H9 (cell line): ENCODE measurements around the gene FUS. TPM values are rescaled to one million over a fixed set of nuclear protein-coding genes. Genes with fewer than 3 reads are reported as not detected.
A peak's percentile ranks its signal among the peaks of the same experiment; 100 is the strongest.

Experiments
- DNase-seq: peaks from one replicate; pipeline ENCODE4 v3.0.0-alpha.2; 2017
- H2AFZ ChIP-seq: one replicate; pipeline ENCODE4 v1.6.1; 2013; ENCODE audit warnings: mild to moderate bottlenecking, low read length, control low read depth, moderate library complexity
- H2AK5ac ChIP-seq: 2 replicates; pipeline ENCODE4 v1.6.1; 2013; ENCODE audit warnings: low read length, control low read depth, mixed read lengths; ENCODE audit not compliant: insufficient read length
- H2BK120ac ChIP-seq: one replicate; pipeline ENCODE4 v1.6.1; 2013; ENCODE audit warnings: low read depth, mild to moderate bottlenecking, low read length, control low read depth, inconsistent platforms; ENCODE audit not compliant: poor library complexity, severe bottlenecking
- H2BK12ac ChIP-seq: 2 replicates; pipeline ENCODE4 v1.6.1; 2013; ENCODE audit warnings: low read length, control low read depth, mixed read lengths, low read depth; ENCODE audit not compliant: insufficient read length
- H2BK15ac ChIP-seq: 2 replicates; pipeline ENCODE4 v1.6.1; 2013; ENCODE audit warnings: low read depth, low read length, control low read depth
- H2BK20ac ChIP-seq: one replicate; pipeline ENCODE4 v1.6.1; 2013; ENCODE audit warnings: low read depth, mild to moderate bottlenecking, low read length, control low read depth, inconsistent platforms; ENCODE audit not compliant: poor library complexity, severe bottlenecking
- H2BK5ac ChIP-seq: 2 replicates; pipeline ENCODE4 v1.6.1; 2013; ENCODE audit warnings: low read length, control low read depth, mixed read lengths; ENCODE audit not compliant: insufficient read length
- H3K14ac ChIP-seq: 2 replicates; pipeline ENCODE4 v1.6.1; 2013; ENCODE audit warnings: low read length, control low read depth; ENCODE audit not compliant: insufficient read depth
- H3K18ac ChIP-seq: 2 replicates; pipeline ENCODE4 v1.6.1; 2013; ENCODE audit warnings: low read depth, mild to moderate bottlenecking, mixed read lengths, low read length, control low read depth; ENCODE audit not compliant: insufficient read length
- H3K23ac ChIP-seq: 2 replicates; pipeline ENCODE4 v1.6.1; 2013; ENCODE audit warnings: low read length, control low read depth, mixed read lengths, low read depth; ENCODE audit not compliant: insufficient read length
- H3K23me2 ChIP-seq: 2 replicates; pipeline ENCODE4 v1.6.1; 2013; ENCODE audit warnings: low read depth, mild to moderate bottlenecking, mixed read lengths, low read length, control low read depth; ENCODE audit not compliant: insufficient read length, poor library complexity, severe bottlenecking
- H3K27ac ChIP-seq: 2 replicates; pipeline ENCODE4 v1.5.1; 2013; ENCODE audit warnings: low read length, control low read depth, mixed read lengths, low read depth; ENCODE audit not compliant: insufficient read length
- H3K27me3 ChIP-seq: 2 replicates; pipeline ENCODE4 v1.6.1; 2013; ENCODE audit warnings: low read length, control low read depth, inconsistent platforms; ENCODE audit not compliant: insufficient read depth
- H3K4ac ChIP-seq: 2 replicates; pipeline ENCODE4 v1.6.1; 2013; ENCODE audit warnings: low read depth, mild to moderate bottlenecking, control low read depth, inconsistent platforms, low read length, moderate library complexity
- H3K4me1 ChIP-seq: 2 replicates; pipeline ENCODE4 v1.6.1; 2013; ENCODE audit warnings: low read length, control low read depth, inconsistent platforms; ENCODE audit not compliant: insufficient read depth
- H3K4me2 ChIP-seq: 2 replicates; pipeline ENCODE4 v1.6.1; 2013; ENCODE audit warnings: low read length, control low read depth, mixed read lengths; ENCODE audit not compliant: insufficient read length, insufficient read depth
- H3K56ac ChIP-seq: 2 replicates; pipeline ENCODE4 v1.6.1; 2013; ENCODE audit warnings: low read depth, mild to moderate bottlenecking, mixed read lengths, low read length, control low read depth; ENCODE audit not compliant: insufficient read length
- H3K79me1 ChIP-seq: 2 replicates; pipeline ENCODE4 v1.6.1; 2013; ENCODE audit warnings: low read depth, mild to moderate bottlenecking, moderate library complexity, low read length, control low read depth, inconsistent platforms; ENCODE audit not compliant: insufficient read depth, poor library complexity, severe bottlenecking
- H3K79me2 ChIP-seq: 2 replicates; pipeline ENCODE4 v1.6.1; 2013; ENCODE audit warnings: low read length, control low read depth, inconsistent platforms; ENCODE audit not compliant: insufficient read depth
- H3K9ac ChIP-seq: 2 replicates; pipeline ENCODE4 v1.6.1; 2013; ENCODE audit warnings: low read length, control low read depth, mixed read lengths; ENCODE audit not compliant: insufficient read length; ENCODE audit errors: extremely low read depth
- H3K9me3 ChIP-seq: one replicate; pipeline ENCODE4 v1.6.1; 2013; ENCODE audit warnings: low read depth, low read length, inconsistent platforms; ENCODE audit not compliant: control insufficient read depth
- H3T11ph ChIP-seq: one replicate; pipeline ENCODE4 v1.6.1; 2013; ENCODE audit warnings: mild to moderate bottlenecking, low read length, control low read depth, inconsistent platforms
- H4K20me1 ChIP-seq: one replicate; pipeline ENCODE4 v1.6.1; 2013; ENCODE audit not compliant: control insufficient read depth, insufficient read length, insufficient read depth
- H4K5ac ChIP-seq: 2 replicates; pipeline ENCODE4 v1.6.1; 2013; ENCODE audit warnings: low read depth, mild to moderate bottlenecking, mixed read lengths, low read length, control low read depth; ENCODE audit not compliant: insufficient read length
- H4K8ac ChIP-seq: replicated peaks from 2 replicates; pipeline ENCODE4 v1.6.1; 2013; ENCODE audit warnings: low read length, control low read depth, mixed read lengths, low read depth; ENCODE audit not compliant: insufficient read length
- H4K91ac ChIP-seq: 2 replicates; pipeline ENCODE4 v1.6.1; 2013; ENCODE audit warnings: low read depth, mild to moderate bottlenecking, moderate library complexity, mixed read lengths, low read length, control low read depth; ENCODE audit not compliant: insufficient read length
- H3K27ac Mint-ChIP-seq, 3 experiments: 2 replicates in 2 of 3; 3 replicates in 1 of 3; pipeline ENCODE4 v1.8.0; 2020 to 2021; ENCODE audit warnings: mixed read lengths in 3 of 3, mild to moderate bottlenecking in 1 of 3, moderate library complexity in 1 of 3
- H3K27me3 Mint-ChIP-seq: 2 replicates; pipeline ENCODE4 v1.8.0; 2021; ENCODE audit warnings: low read depth, mild to moderate bottlenecking, moderate library complexity, mixed read lengths
- H3K36me3 Mint-ChIP-seq, 3 experiments: 2 replicates in 2 of 3; 3 replicates in 1 of 3; pipeline ENCODE4 v1.8.0; 2020 to 2021; ENCODE audit warnings: low read depth in 3 of 3, mixed read lengths in 3 of 3; ENCODE audit not compliant: insufficient read depth in 1 of 3
- H3K4me1 Mint-ChIP-seq, 2 experiments: 2 replicates each; pipeline ENCODE4 v1.8.0; 2020; ENCODE audit warnings: mixed read lengths in 2 of 2
- H3K4me3 Mint-ChIP-seq, 2 experiments: 2 replicates in 1 of 2; 3 replicates in 1 of 2; pipeline ENCODE4 v1.8.0; 2020 to 2021; ENCODE audit warnings: mild to moderate bottlenecking in 2 of 2, mixed read lengths in 2 of 2, moderate library complexity in 1 of 2
- H3K9me3 Mint-ChIP-seq, 2 experiments: 2 replicates in 1 of 2; 3 replicates in 1 of 2; pipeline ENCODE4 v1.8.0; 2020; ENCODE audit warnings: mild to moderate bottlenecking in 2 of 2, mixed read lengths in 2 of 2, moderate library complexity in 1 of 2
- CTCF ChIP-seq: fragments of 200-600 bp; sonication (generic); conservative IDR thresholded peaks from 3 replicates; pipeline ENCODE4 v1.8.0; 2021; ENCODE audit warnings: antibody characterized with exemption, mild to moderate bottlenecking
- WGBS: extraction: QIAGEN DNeasy Blood & Tissue Kit; methylation state at CpG from one replicate; pipeline ENCODE4 v1.1.7; 2013; ENCODE audit warnings: missing lambda C conversion rate, low lambda C conversion rate, mixed read lengths; ENCODE audit not compliant: insufficient read length; ENCODE audit errors: extremely low coverage; 5-methylcytosine and 5-hydroxymethylcytosine counted together
- total RNA-seq: library from RNA; stranded (reverse); gene quantifications from 2 replicates; pipeline ENCODE4 v1.2.1, GENCODE V29; 2021

The FUS gene
- total RNA-seq, 1 experiment from 2014 or later: 1,034 TPM

- Mint-ChIP-seq H3K27ac (peak overlapping the region in 1 of 3 experiments; percentile 68; a peak in 2 of 7 replicates), H3K9me3 (no peaks in the 10 kb centered on the region), H3K36me3 (peaks cover 82 to 98% (median 96%) of the 10 kb centered on the region in 3 experiments), H3K27me3 (peaks cover 2% of the 10 kb centered on the region; the same call in 1 of the 2 replicates), H3K4me1 (no peaks in the 10 kb centered on the region; a peak in 1 of 4 replicates), H3K4me3 (no peak overlapping the region; a peak in 1 of 5 replicates)
- Histone ChIP-seq H4K91ac (no peak overlapping the region), H2BK12ac (no peak overlapping the region), H3T11ph (no peak overlapping the region), H3K56ac (no peak overlapping the region), H3K18ac (no peak overlapping the region), H4K8ac (no peak overlapping the region), H2BK120ac (no peak overlapping the region), H4K20me1 (no peaks in the 10 kb centered on the region), H2BK15ac (no peak overlapping the region), H3K14ac (no peak overlapping the region), H3K79me1 (peaks cover 8% of the 10 kb centered on the region), H3K27me3 (no peaks in the 10 kb centered on the region), H3K4me1 (no peaks in the 10 kb centered on the region), H3K79me2 (peaks cover 3% of the 10 kb centered on the region; the same call in 1 of the 2 replicates), H3K27ac (no peak overlapping the region), H2AFZ (no peak overlapping the region), H3K23ac (no peak overlapping the region), H4K5ac (no peak overlapping the region), H2BK5ac (no peak overlapping the region), H3K4me2 (no peak overlapping the region), H3K9ac (no peak overlapping the region), H2BK20ac (no peak overlapping the region), H3K9me3 (no peaks in the 10 kb centered on the region), H3K4ac (no peak overlapping the region), H2AK5ac (no peak overlapping the region), H3K23me2 (no peaks in the 10 kb centered on the region)
- no peak for TF ChIP-seq CTCF
- no CpG with 5 or more reads among the region's 5 CpGs for WGBS
- no peak for DNase-seq
Measured at GRCh38 chr16:31191697-31192428, 11.9 kb downstream of the FUS start.
